ENCODE data around the gene RNASE13.

DNA sequence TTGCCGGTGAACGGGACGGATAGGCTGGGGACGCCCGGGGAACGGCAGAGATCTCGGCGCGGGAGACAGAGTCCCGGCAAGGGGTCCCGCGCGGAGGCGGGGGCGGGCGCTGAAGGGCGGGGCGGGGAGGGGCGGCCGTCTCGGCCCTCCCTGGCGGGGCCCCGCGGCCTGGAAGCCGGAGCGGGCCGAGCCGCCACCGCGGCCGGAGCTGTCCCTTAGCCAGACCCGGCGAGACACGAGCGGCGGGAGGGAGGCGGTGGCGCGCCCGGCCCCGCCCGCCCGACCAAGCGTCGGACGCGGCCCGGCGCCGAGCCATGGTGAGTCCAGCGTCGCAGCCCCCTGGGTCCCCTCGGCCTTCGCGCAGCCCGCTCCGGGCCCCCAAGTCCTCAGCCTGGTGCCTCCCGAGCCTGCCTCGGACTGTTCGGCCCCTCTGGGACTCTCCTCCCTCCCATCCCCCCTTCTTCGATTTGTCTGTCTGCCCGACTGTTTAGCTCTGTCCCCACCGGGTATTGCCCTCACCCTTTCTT lies 35.5 kb upstream of the RNASE13 start, which contains the start of gene ARHGEF40:
- TF ChIP-seq, protein P1, sequence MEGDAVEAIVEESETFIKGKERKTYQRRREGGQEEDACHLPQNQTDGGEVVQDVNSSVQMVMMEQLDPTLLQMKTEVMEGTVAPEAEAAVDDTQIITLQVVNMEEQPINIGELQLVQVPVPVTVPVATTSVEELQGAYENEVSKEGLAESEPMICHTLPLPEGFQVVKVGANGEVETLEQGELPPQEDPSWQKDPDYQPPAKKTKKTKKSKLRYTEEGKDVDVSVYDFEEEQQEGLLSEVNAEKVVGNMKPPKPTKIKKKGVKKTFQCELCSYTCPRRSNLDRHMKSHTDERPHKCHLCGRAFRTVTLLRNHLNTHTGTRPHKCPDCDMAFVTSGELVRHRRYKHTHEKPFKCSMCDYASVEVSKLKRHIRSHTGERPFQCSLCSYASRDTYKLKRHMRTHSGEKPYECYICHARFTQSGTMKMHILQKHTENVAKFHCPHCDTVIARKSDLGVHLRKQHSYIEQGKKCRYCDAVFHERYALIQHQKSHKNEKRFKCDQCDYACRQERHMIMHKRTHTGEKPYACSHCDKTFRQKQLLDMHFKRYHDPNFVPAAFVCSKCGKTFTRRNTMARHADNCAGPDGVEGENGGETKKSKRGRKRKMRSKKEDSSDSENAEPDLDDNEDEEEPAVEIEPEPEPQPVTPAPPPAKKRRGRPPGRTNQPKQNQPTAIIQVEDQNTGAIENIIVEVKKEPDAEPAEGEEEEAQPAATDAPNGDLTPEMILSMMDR (conservative IDR thresholded peaks at IDR 0.05): no peak
- TF ChIP-seq EZH2 (IDR thresholded peaks at IDR 0.05; ENCODE audit: low read depth): no peak

Data from PC-9 (cell line).